Breast epithelium (tissue), 4 donors: Measurements from ENCODE around the gene AMZ2. TPM values are rescaled to one million over a fixed set of nuclear protein-coding genes. Genes with fewer than 3 reads are reported as not detected.
A peak's percentile ranks its signal among the peaks of the same experiment; 100 is the strongest.

Source experiments
- DNase-seq, 2 donors: peaks; one replicate each; pipeline ENCODE4 v3.0.0-alpha.2; 2019; ENCODE audit warnings: low spot score in 2 of 2
- H3K27ac ChIP-seq, 2 donors: fragments of 200-600 bp; sonication (generic) in 1 of 2; one replicate each; pipeline ENCODE4 v1.5.1; 2016 to 2019; ENCODE audit warnings: mild to moderate bottlenecking in 1 of 2
- H3K27me3 ChIP-seq, 2 donors: fragments of 200-600 bp; sonication (generic) in 1 of 2; one replicate each; pipeline versions ENCODE4 v1.5.1 to v1.6.0; 2017 to 2019; ENCODE audit warnings: control low read depth in 1 of 2, mild to moderate bottlenecking in 1 of 2
- H3K36me3 ChIP-seq: fragments of 200-600 bp; one replicate; pipeline ENCODE4 v1.5.1; 2019
- H3K4me1 ChIP-seq, 2 donors: fragments of 200-600 bp; sonication (generic); one replicate each; pipeline ENCODE4 v1.5.1; 2016 to 2019; ENCODE audit warnings: control low read depth in 1 of 2
- H3K4me3 ChIP-seq, 3 donors: fragments of 200-600 bp; sonication (generic); 1 replicate in 2 of 3; 2 replicates in 1 of 3; pipeline ENCODE4 v1.5.1; 2016 to 2019; ENCODE audit warnings: mild to moderate bottlenecking in 3 of 3, moderate library complexity in 2 of 3
- H3K9me3 ChIP-seq, 2 donors: fragments of 200-600 bp; sonication (generic) in 1 of 2; one replicate each; pipeline ENCODE4 v1.5.1; 2016 to 2019; ENCODE audit warnings: control low read depth in 1 of 2
- CTCF ChIP-seq, 3 donors: fragments of 450-650 bp; IDR thresholded peaks; one replicate each; pipeline ENCODE4 v1.5.1; 2016 to 2017; ENCODE audit warnings: antibody characterized with exemption in 3 of 3, mild to moderate bottlenecking in 3 of 3, moderate library complexity in 3 of 3
- POLR2A ChIP-seq: fragments of 450-650 bp; IDR thresholded peaks from one replicate; pipeline ENCODE4 v1.6.1; 2016; ENCODE audit warnings: antibody characterized with exemption, mild to moderate bottlenecking, moderate library complexity
- POLR2AphosphoS5 ChIP-seq, 3 donors: sonication (generic); formaldehyde crosslinking; IDR thresholded peaks; one replicate each; pipeline ENCODE4 v1.6.1; 2017; ENCODE audit warnings: antibody characterized with exemption in 3 of 3
- intact Hi-C: fragments of 100-400 bp; cut with DNase I; formaldehyde crosslinking; loops from one replicate; pipeline ENCODE4 v1.15.1; 2023; ENCODE audit warnings: low total_unique reads
- total RNA-seq, 3 donors: library from RNA; depleted of rRNA; stranded (reverse); fragments of >200 nt; gene quantifications; one replicate each; pipeline ENCODE4 v1.1.0, GENCODE V29; 2016

Gene AMZ2
- total RNA-seq, 3 donors from 2014 or later: 36.7 to 94.9 (median 48.3) TPM

GRCh38 chr17:68239632-68240366 lies 8.0 kb upstream of the AMZ2 start:
- H3K27me3 ChIP-seq: no peaks in the 10 kb centered on the region
- intact Hi-C loops: no loop called here
- H3K36me3 ChIP-seq: no peaks in the 10 kb centered on the region
- no peaks in the 10 kb centered on the region for H3K4me1 ChIP-seq
- no peak overlapping the region for H3K27ac ChIP-seq
- H3K9me3 ChIP-seq: no peaks in the 10 kb centered on the region
- TF ChIP-seq CTCF (IDR thresholded peaks at IDR 0.05) (no peak), POLR2AphosphoS5 (IDR thresholded peaks at IDR 0.05) (no peak), POLR2A (no peak)
- no peak for DNase-seq
- no peak overlapping the region for H3K4me3 ChIP-seq

- no peaks in the 10 kb centered on the region for H3K36me3 ChIP-seq
- DNase-seq: peak in 1 of 2 donors; percentile 22
- peak overlapping the region in 1 of 2 donors; percentile 97 for H3K27ac ChIP-seq
- H3K4me3 ChIP-seq: peak overlapping the region; percentile 73 to 95 (median 86)
- H3K9me3 ChIP-seq: no peaks in the 10 kb centered on the region
- H3K27me3 ChIP-seq: no peaks in the 10 kb centered on the region
- H3K4me1 ChIP-seq: no peaks in the 10 kb centered on the region
- TF ChIP-seq CTCF (IDR thresholded peaks at IDR 0.05): no peak
- TF ChIP-seq POLR2AphosphoS5 (IDR thresholded peaks at IDR 0.05): no peak
- TF ChIP-seq POLR2A: no peak
- intact Hi-C loops: no loop called here
Observed at GRCh38 chr17:68246271-68247028, 1.4 kb upstream of the AMZ2 start.

- DNase-seq: no peak
- Histone ChIP-seq H3K9me3 (no peaks in the 10 kb centered on the region), H3K27me3 (no peaks in the 10 kb centered on the region), H3K27ac (peak overlapping the region; percentile 97), H3K36me3 (no peaks in the 10 kb centered on the region), H3K4me1 (no peaks in the 10 kb centered on the region), H3K4me3 (peak overlapping the region; percentile 73 to 95 (median 86))
- intact Hi-C loops: no loop called here
- TF ChIP-seq POLR2A (no peak), POLR2AphosphoS5 (IDR thresholded peaks at IDR 0.05) (no peak), CTCF (IDR thresholded peaks at IDR 0.05) (no peak)
Observed at GRCh38 chr17:68248199-68248825, 469 bp downstream of the AMZ2 start.

- TF ChIP-seq CTCF (IDR thresholded peaks at IDR 0.05) (no peak), POLR2AphosphoS5 (IDR thresholded peaks at IDR 0.05) (no peak), POLR2A (no peak)
- H3K36me3 ChIP-seq: no peaks in the 10 kb centered on the region
- peak overlapping the region in 2 of 3 donors; percentile 86 to 95 for H3K4me3 ChIP-seq
- H3K27ac ChIP-seq: peak overlapping the region; percentile 97
- H3K9me3 ChIP-seq: no peaks in the 10 kb centered on the region
- intact Hi-C loops: no loop called here
- no peaks in the 10 kb centered on the region for H3K4me1 ChIP-seq
- H3K27me3 ChIP-seq: no peaks in the 10 kb centered on the region
- DNase-seq: no peak
Observed at GRCh38 chr17:68248891-68249290, 1.0 kb downstream of the AMZ2 start.
